OCI-LY7 (cell line): ENCODE data around the gene KRCC1.

ENCODE experiments used
- EZH2phosphoT487 ChIP-seq: fragments of 200-600 bp; sonication (generic); IDR thresholded peaks from 2 replicates; pipeline ENCODE4 v1.6.1; 2018; ENCODE audit warnings: low read depth, borderline replicate concordance, mild to moderate bottlenecking, mixed run types, antibody characterized with exemption, low read length, moderate library complexity, mixed read lengths
- TF ChIP-seq, protein P1 (sequence below): fragments of 200-600 bp; sonication (generic); conservative IDR thresholded peaks from 2 replicates; pipeline ENCODE4 v1.5.1; 2014; ENCODE audit warnings: mild to moderate bottlenecking, antibody characterized with exemption, low read length, moderate library complexity, mixed read lengths

GRCh38 chr2:88054782-88055370 lies 707 bp downstream of the KRCC1 start:
- TF ChIP-seq, protein P1, sequence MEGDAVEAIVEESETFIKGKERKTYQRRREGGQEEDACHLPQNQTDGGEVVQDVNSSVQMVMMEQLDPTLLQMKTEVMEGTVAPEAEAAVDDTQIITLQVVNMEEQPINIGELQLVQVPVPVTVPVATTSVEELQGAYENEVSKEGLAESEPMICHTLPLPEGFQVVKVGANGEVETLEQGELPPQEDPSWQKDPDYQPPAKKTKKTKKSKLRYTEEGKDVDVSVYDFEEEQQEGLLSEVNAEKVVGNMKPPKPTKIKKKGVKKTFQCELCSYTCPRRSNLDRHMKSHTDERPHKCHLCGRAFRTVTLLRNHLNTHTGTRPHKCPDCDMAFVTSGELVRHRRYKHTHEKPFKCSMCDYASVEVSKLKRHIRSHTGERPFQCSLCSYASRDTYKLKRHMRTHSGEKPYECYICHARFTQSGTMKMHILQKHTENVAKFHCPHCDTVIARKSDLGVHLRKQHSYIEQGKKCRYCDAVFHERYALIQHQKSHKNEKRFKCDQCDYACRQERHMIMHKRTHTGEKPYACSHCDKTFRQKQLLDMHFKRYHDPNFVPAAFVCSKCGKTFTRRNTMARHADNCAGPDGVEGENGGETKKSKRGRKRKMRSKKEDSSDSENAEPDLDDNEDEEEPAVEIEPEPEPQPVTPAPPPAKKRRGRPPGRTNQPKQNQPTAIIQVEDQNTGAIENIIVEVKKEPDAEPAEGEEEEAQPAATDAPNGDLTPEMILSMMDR, result no peak
- TF ChIP-seq EZH2phosphoT487, result no peak
